Peyer's patch (tissue), 4 donors: ENCODE data around the gene SLC5A11.

Source experiments
- POLR2A ChIP-seq, 2 donors: fragments of 450-650 bp; IDR thresholded peaks; one replicate each; pipeline ENCODE4 v1.5.1; 2017; ENCODE audit warnings: antibody characterized with exemption in 2 of 2, mild to moderate bottlenecking in 2 of 2, moderate library complexity in 2 of 2
- TF ChIP-seq, protein P1 (sequence below), 6 experiments: fragments of 450-650 bp in 4 of 6; fragments of 200-600 bp in 2 of 6; sonication (generic) in 1 of 6; IDR thresholded peaks; one replicate each; pipeline ENCODE4 v1.5.1; 2017 to 2019; ENCODE audit warnings: antibody characterized with exemption in 6 of 6, mild to moderate bottlenecking in 3 of 6, moderate library complexity in 1 of 6

DNA sequence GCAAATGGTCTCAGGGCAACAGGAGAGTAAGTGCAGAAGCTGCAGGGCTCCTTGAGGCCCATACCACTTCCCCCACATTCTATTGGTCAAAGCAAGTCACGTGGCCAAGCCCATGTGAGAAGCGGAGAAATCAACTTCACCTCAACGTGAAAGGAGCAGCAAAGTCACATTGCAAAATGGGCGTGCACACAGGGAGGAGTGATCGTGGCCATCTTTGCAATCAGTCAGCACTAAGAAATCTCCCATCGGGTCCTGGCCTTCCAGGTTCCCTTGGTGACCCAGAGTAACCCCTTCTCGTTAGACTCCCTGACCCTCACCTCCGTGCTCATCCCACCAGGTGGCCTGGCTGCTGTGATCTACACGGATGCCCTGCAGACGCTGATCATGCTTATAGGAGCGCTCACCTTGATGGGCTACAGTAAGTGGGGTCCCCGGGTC, 38.0 kb downstream of the SLC5A11 start:
- no peak for TF ChIP-seq POLR2A (IDR thresholded peaks at IDR 0.05)
- TF ChIP-seq, protein P1, sequence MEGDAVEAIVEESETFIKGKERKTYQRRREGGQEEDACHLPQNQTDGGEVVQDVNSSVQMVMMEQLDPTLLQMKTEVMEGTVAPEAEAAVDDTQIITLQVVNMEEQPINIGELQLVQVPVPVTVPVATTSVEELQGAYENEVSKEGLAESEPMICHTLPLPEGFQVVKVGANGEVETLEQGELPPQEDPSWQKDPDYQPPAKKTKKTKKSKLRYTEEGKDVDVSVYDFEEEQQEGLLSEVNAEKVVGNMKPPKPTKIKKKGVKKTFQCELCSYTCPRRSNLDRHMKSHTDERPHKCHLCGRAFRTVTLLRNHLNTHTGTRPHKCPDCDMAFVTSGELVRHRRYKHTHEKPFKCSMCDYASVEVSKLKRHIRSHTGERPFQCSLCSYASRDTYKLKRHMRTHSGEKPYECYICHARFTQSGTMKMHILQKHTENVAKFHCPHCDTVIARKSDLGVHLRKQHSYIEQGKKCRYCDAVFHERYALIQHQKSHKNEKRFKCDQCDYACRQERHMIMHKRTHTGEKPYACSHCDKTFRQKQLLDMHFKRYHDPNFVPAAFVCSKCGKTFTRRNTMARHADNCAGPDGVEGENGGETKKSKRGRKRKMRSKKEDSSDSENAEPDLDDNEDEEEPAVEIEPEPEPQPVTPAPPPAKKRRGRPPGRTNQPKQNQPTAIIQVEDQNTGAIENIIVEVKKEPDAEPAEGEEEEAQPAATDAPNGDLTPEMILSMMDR (IDR thresholded peaks at IDR 0.05): no peak
